ENCODE measurements around the gene CPPED1. TPM values are rescaled to one million over a fixed set of nuclear protein-coding genes. Genes with fewer than 3 reads are reported as not detected.

CPPED1 gene
- total RNA-seq, 2 donors from 2014 or later, result 8.4 to 14.7 TPM

- no peak overlapping the region for H3K4me3 Mint-ChIP-seq
- no peaks in the 10 kb centered on the region for H3K9me3 Mint-ChIP-seq
- Histone ChIP-seq H3K36me3 (ENCODE audit: control insufficient read depth, insufficient read depth, low read length) (no peaks in the 10 kb centered on the region), H3K4me1 (ENCODE audit: control insufficient read depth, insufficient read depth, low read length) (peaks cover 8% of the 10 kb centered on the region), H3K9me3 (ENCODE audit: control insufficient read depth, low read length) (no peaks in the 10 kb centered on the region), H3K9ac (ENCODE audit: extremely low read depth, low read length, poor library complexity, severe bottlenecking) (no peak overlapping the region), H3K27ac (ENCODE audit: low read depth, low read length) (peak overlapping the region; percentile 75), H3K4me3 (ENCODE audit: low read length) (no peak overlapping the region), H3K27me3 (ENCODE audit: control insufficient read depth, insufficient read depth, low read length, poor library complexity, severe bottlenecking) (no peaks in the 10 kb centered on the region)
- peaks cover 28% of the 10 kb centered on the region for H3K4me1 Mint-ChIP-seq
- H3K27me3 Mint-ChIP-seq (ENCODE audit: insufficient read depth), result no peaks in the 10 kb centered on the region
- H3K36me3 Mint-ChIP-seq (ENCODE audit: low read depth), result peaks cover 2% of the 10 kb centered on the region
- WGBS, 2 experiments (ENCODE audit: insufficient coverage in 1 of 2, insufficient read length in 1 of 2), result 91 to 93% methylated on average over 7 of the region's 7 CpGs
- no peak overlapping the region for H3K27ac Mint-ChIP-seq
- TF ChIP-seq, protein P1, sequence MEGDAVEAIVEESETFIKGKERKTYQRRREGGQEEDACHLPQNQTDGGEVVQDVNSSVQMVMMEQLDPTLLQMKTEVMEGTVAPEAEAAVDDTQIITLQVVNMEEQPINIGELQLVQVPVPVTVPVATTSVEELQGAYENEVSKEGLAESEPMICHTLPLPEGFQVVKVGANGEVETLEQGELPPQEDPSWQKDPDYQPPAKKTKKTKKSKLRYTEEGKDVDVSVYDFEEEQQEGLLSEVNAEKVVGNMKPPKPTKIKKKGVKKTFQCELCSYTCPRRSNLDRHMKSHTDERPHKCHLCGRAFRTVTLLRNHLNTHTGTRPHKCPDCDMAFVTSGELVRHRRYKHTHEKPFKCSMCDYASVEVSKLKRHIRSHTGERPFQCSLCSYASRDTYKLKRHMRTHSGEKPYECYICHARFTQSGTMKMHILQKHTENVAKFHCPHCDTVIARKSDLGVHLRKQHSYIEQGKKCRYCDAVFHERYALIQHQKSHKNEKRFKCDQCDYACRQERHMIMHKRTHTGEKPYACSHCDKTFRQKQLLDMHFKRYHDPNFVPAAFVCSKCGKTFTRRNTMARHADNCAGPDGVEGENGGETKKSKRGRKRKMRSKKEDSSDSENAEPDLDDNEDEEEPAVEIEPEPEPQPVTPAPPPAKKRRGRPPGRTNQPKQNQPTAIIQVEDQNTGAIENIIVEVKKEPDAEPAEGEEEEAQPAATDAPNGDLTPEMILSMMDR (conservative IDR thresholded peaks at IDR 0.05), result no peak
- no peak for DNase-seq
These were observed 46.1 kb downstream of the CPPED1 start for GRCh38 chr16:12757546-12757945.

DNA sequence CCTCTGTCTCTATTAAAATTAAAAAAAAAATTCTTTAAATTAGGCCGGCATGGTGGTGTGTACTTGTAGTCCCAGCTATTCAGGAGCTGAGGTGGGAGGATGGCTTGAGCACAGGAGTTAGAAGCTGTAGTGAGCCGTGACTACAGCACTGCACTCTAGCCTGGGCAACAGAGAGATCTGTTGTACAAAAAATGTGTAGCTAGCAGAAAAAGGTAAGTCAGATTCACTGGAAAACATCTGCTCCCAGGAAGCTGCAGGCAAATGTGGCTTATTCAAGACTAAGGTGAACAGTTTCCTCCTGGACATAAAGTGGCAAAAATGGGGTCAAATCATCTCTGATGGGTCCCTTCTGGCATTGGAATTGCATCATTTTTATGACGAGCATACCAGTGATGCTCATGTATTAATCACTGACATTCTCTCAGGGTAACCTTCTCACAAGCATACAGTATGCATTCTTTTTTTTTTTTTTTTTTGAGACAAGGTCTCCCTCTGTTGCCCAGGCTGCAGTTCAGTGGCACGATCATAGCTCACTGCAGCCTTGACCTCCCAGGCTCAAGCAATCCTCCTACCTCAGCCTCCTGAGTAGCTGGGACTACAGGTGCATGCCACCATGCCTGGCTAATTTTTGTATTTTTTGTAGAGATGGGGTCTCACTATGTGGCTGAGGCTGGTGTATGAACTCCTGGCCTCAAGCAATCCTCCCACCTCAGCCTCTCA, 48.7 kb downstream of the CPPED1 start:
- H3K27ac Mint-ChIP-seq, result no peak overlapping the region
- no peak overlapping the region for H3K27ac ChIP-seq (ENCODE audit: low read depth, low read length)

DNA sequence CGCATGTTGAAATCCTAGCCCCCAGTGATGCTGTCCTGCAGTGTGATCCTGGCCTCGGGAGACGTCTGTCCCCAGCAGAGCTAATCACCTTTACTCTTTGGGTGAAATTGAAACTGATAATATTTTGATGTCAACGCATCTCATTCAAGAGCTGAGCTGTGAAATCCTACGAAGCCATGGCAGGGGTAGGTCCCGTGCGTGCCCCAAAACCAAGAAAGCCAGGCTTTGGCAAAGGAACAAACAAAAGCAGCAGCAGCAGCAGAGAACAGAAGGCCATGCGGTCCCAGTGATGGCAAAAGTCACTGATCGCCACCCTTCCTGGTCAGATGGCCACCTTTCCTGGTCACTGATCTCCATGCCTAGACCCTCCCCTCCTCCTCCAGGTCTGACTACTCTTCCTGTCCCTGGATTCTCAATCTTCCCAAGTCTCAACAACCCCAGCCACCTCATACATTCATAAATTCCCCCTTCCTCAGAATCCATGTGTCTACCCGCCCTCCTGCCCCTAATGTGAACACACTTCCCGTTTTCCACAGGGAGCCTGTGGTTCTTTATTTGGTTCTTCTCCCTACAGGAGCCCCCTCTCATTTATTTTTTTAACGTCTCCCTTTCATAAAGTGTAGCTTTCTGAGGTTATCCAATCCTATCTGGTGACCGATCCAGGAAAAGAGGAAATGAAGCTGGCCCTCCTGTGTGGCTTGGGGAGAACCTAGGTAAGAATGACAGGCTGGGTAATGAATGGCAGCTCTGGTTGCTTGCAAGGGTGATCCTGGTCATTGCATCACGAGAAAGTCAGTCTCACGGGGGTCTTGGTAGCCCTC, 50.3 kb downstream of the CPPED1 start:
- Mint-ChIP-seq H3K4me3 (no peak overlapping the region), H3K4me1 (peaks cover 27% of the 10 kb centered on the region), H3K9me3 (no peaks in the 10 kb centered on the region), H3K27ac (peak overlapping the region; percentile 19), H3K27me3 (ENCODE audit: insufficient read depth) (no peaks in the 10 kb centered on the region), H3K36me3 (ENCODE audit: low read depth) (peaks cover 2% of the 10 kb centered on the region)
- Histone ChIP-seq H3K9ac (ENCODE audit: extremely low read depth, low read length, poor library complexity, severe bottlenecking) (no peak overlapping the region), H3K4me1 (ENCODE audit: control insufficient read depth, insufficient read depth, low read length) (peaks cover 10% of the 10 kb centered on the region), H3K4me3 (ENCODE audit: low read length) (no peak overlapping the region), H3K9me3 (ENCODE audit: control insufficient read depth, low read length) (no peaks in the 10 kb centered on the region), H3K27ac (ENCODE audit: low read depth, low read length) (no peak overlapping the region), H3K27me3 (ENCODE audit: control insufficient read depth, insufficient read depth, low read length, poor library complexity, severe bottlenecking) (no peaks in the 10 kb centered on the region), H3K36me3 (ENCODE audit: control insufficient read depth, insufficient read depth, low read length) (no peaks in the 10 kb centered on the region)
- DNase-seq, result no peak
- 90 to 96% methylated on average over 14 to 15 of the region's 15 CpGs for WGBS, 2 experiments (ENCODE audit: insufficient coverage in 1 of 2, insufficient read length in 1 of 2)
- TF ChIP-seq, protein P1 (conservative IDR thresholded peaks at IDR 0.05), result no peak

More for the DNA sequence above, 48.7 kb downstream of the CPPED1 start:
- Histone ChIP-seq H3K9me3 (ENCODE audit: control insufficient read depth, low read length) (no peaks in the 10 kb centered on the region), H3K36me3 (ENCODE audit: control insufficient read depth, insufficient read depth, low read length) (no peaks in the 10 kb centered on the region), H3K4me1 (ENCODE audit: control insufficient read depth, insufficient read depth, low read length) (peaks cover 13% of the 10 kb centered on the region), H3K4me3 (ENCODE audit: low read length) (no peak overlapping the region), H3K9ac (ENCODE audit: extremely low read depth, low read length, poor library complexity, severe bottlenecking) (no peak overlapping the region), H3K27me3 (ENCODE audit: control insufficient read depth, insufficient read depth, low read length, poor library complexity, severe bottlenecking) (no peaks in the 10 kb centered on the region)
- H3K27me3 Mint-ChIP-seq (ENCODE audit: insufficient read depth), result no peaks in the 10 kb centered on the region
- no peak overlapping the region for H3K4me3 Mint-ChIP-seq
- no peak for DNase-seq
- WGBS, 2 experiments (ENCODE audit: insufficient coverage in 1 of 2, insufficient read length in 1 of 2), result 93 to 97% methylated on average over 3 to 4 of the region's 4 CpGs
- peaks cover 34% of the 10 kb centered on the region for H3K4me1 Mint-ChIP-seq
- TF ChIP-seq, protein P1 (conservative IDR thresholded peaks at IDR 0.05), result no peak
- peaks cover 2% of the 10 kb centered on the region for H3K36me3 Mint-ChIP-seq (ENCODE audit: low read depth)
- no peaks in the 10 kb centered on the region for H3K9me3 Mint-ChIP-seq

All from endodermal cell (in vitro differentiated cells).